SK-N-SH treated with all-trans-retinoic acid at 6 μM for 48 hours (cell line): ENCODE results near the gene MED15.

Experiments used
- ARNTL ChIP-seq: fragments of 450-650 bp; formaldehyde crosslinking; IDR thresholded peaks from 2 replicates; pipeline ENCODE4 v1.5.0; 2020; ENCODE audit warnings: low read depth, mild to moderate bottlenecking, moderate library complexity, borderline replicate concordance
- BACH2 ChIP-seq: fragments of 250-450 bp; sonication (Bioruptor Pico); IDR thresholded peaks from 2 replicates; pipeline ENCODE4 v1.9.0; 2021; ENCODE audit warnings: mild to moderate bottlenecking, borderline replicate concordance
- CSDC2 ChIP-seq: fragments of 250-450 bp; sonication (Bioruptor Pico); IDR thresholded peaks from 2 replicates; pipeline ENCODE4 v1.5.0; 2020; ENCODE audit warnings: mild to moderate bottlenecking, moderate library complexity
- GLIS3 ChIP-seq: fragments of 250-450 bp; sonication (Bioruptor Pico); IDR thresholded peaks from 2 replicates; pipeline ENCODE4 v1.5.0; 2020; ENCODE audit warnings: mild to moderate bottlenecking, moderate library complexity
- ISL1 ChIP-seq: fragments of 250-450 bp; sonication (Bioruptor Pico); IDR thresholded peaks from 2 replicates; pipeline ENCODE4 v2.1.2; 2022; ENCODE audit warnings: mild to moderate bottlenecking, moderate library complexity
- POU6F1 ChIP-seq: fragments of 250-450 bp; sonication (Bioruptor Pico); IDR thresholded peaks from 2 replicates; pipeline ENCODE4 v1.8.0; 2021; ENCODE audit warnings: low read depth, mild to moderate bottlenecking, moderate library complexity, borderline replicate concordance
- TSHZ2 ChIP-seq: fragments of 250-450 bp; sonication (Bioruptor Pico); IDR thresholded peaks from 2 replicates; pipeline ENCODE4 v1.5.0; 2020; ENCODE audit warnings: mild to moderate bottlenecking, moderate library complexity
- ZFP3 ChIP-seq: fragments of 250-450 bp; sonication (Bioruptor Pico); IDR thresholded peaks from 2 replicates; pipeline ENCODE4 v1.5.0; 2020; ENCODE audit warnings: mild to moderate bottlenecking, moderate library complexity
- ZFP30 ChIP-seq: fragments of 450-650 bp; formaldehyde crosslinking; IDR thresholded peaks from 2 replicates; pipeline ENCODE4 v1.5.0; 2022; ENCODE audit warnings: mild to moderate bottlenecking, moderate library complexity
- ZNF8 ChIP-seq: fragments of 450-650 bp; formaldehyde crosslinking; IDR thresholded peaks from 2 replicates; pipeline ENCODE4 v1.5.0; 2020; ENCODE audit warnings: mild to moderate bottlenecking, moderate library complexity
- TF ChIP-seq, protein P1 (sequence below): fragments of 250-450 bp; sonication (Bioruptor Pico); IDR thresholded peaks from 2 replicates; pipeline ENCODE4 v1.5.1; 2020; ENCODE audit warnings: low read depth, mild to moderate bottlenecking, moderate library complexity
- TF ChIP-seq, protein P2 (sequence below): fragments of 250-450 bp; sonication (Bioruptor Pico); IDR thresholded peaks from 2 replicates; pipeline ENCODE4 v1.8.0; 2020; ENCODE audit warnings: mild to moderate bottlenecking, moderate library complexity, borderline replicate concordance

DNA sequence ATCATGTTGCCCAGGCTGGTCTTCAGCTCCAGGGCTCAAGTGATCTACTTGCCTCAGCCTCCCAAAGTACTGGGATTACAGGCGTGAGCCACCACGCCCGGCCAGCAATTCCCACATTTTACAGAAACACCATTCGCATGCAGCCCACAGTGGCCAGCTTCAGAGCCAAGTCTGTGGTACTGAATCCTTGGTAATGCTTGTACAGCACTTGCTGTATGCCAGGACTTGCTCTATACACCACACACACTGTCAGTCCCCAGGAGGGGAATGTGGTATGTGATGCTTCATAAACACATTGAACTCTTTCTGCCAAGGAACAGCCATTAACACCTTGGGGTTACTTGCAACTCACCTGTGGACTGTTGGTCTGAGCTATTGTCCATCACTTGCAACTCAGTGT, 119.4 kb downstream of the MED15 start:
- TF ChIP-seq ZFP3 (no peak), BACH2 (no peak), GLIS3 (CRISPR knock-in tag) (no peak), TSHZ2 (CRISPR knock-in tag) (no peak), ARNTL (no peak), POU6F1 (CRISPR knock-in tag) (no peak), ZNF8 (CRISPR knock-in tag) (no peak), ZFP30 (no peak), ISL1 (no peak), CSDC2 (CRISPR knock-in tag) (no peak)
- TF ChIP-seq, protein P1, sequence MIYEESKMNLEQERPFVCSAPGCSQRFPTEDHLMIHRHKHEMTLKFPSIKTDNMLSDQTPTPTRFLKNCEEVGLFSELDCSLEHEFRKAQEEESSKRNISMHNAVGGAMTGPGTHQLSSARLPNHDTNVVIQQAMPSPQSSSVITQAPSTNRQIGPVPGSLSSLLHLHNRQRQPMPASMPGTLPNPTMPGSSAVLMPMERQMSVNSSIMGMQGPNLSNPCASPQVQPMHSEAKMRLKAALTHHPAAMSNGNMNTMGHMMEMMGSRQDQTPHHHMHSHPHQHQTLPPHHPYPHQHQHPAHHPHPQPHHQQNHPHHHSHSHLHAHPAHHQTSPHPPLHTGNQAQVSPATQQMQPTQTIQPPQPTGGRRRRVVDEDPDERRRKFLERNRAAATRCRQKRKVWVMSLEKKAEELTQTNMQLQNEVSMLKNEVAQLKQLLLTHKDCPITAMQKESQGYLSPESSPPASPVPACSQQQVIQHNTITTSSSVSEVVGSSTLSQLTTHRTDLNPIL (CRISPR knock-in tag): no peak
- TF ChIP-seq, protein P2, sequence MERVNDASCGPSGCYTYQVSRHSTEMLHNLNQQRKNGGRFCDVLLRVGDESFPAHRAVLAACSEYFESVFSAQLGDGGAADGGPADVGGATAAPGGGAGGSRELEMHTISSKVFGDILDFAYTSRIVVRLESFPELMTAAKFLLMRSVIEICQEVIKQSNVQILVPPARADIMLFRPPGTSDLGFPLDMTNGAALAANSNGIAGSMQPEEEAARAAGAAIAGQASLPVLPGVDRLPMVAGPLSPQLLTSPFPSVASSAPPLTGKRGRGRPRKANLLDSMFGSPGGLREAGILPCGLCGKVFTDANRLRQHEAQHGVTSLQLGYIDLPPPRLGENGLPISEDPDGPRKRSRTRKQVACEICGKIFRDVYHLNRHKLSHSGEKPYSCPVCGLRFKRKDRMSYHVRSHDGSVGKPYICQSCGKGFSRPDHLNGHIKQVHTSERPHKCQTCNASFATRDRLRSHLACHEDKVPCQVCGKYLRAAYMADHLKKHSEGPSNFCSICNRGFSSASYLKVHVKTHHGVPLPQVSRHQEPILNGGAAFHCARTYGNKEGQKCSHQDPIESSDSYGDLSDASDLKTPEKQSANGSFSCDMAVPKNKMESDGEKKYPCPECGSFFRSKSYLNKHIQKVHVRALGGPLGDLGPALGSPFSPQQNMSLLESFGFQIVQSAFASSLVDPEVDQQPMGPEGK: no peak
